GM23338 (cell line): ENCODE results near the gene NPC1. TPM values are rescaled to one million over a fixed set of nuclear protein-coding genes. Genes with fewer than 3 reads are reported as not detected.

ENCODE experiments used
- ATAC-seq: fragments of 200-7000 bp; cut with Tn5 transposase; 3 replicates; pipeline ENCODE4 v1.9.1; 2020
- DNase-seq: peaks from one replicate; pipeline ENCODE4 v3.0.0-alpha.2; 2015; ENCODE audit warnings: low spot score
- H2AFZ ChIP-seq: fragments of 200-600 bp; sonication (generic); 2 replicates; pipeline ENCODE4 v1.8.0; 2016; ENCODE audit warnings: antibody characterized with exemption, mild to moderate bottlenecking, moderate library complexity
- H3F3A ChIP-seq: fragments of 200-600 bp; sonication (generic); replicated peaks from 2 replicates; pipeline ENCODE4 v1.8.0; 2017; ENCODE audit warnings: antibody characterized with exemption, mixed run types, low read depth
- H3K27ac ChIP-seq: fragments of 200-600 bp; sonication (generic); 2 replicates; pipeline ENCODE4 v1.6.1; 2016; ENCODE audit warnings: low read depth
- H3K27me3 ChIP-seq: fragments of 200-600 bp; sonication (generic); 2 replicates; pipeline ENCODE4 v1.8.0; 2016; ENCODE audit warnings: mild to moderate bottlenecking, mixed run types, moderate library complexity; ENCODE audit not compliant: insufficient read depth
- H3K36me3 ChIP-seq: fragments of 200-600 bp; sonication (generic); 2 replicates; pipeline ENCODE4 v1.8.0; 2016; ENCODE audit warnings: mild to moderate bottlenecking; ENCODE audit not compliant: insufficient read depth
- H3K4me1 ChIP-seq: fragments of 200-600 bp; sonication (generic); 2 replicates; pipeline ENCODE4 v1.8.0; 2016; ENCODE audit warnings: mild to moderate bottlenecking, moderate library complexity; ENCODE audit not compliant: insufficient read depth
- H3K4me2 ChIP-seq: fragments of 200-600 bp; sonication (generic); 2 replicates; pipeline ENCODE4 v1.7.1; 2017; ENCODE audit warnings: mixed run types
- H3K4me3 ChIP-seq: fragments of 200-600 bp; sonication (generic); 2 replicates; pipeline ENCODE4 v1.6.1; 2016; ENCODE audit warnings: mixed run types
- H3K79me2 ChIP-seq: fragments of 200-600 bp; sonication (generic); replicated peaks from 2 replicates; pipeline ENCODE4 v1.8.0; 2017; ENCODE audit warnings: mild to moderate bottlenecking; ENCODE audit not compliant: insufficient read depth
- H3K9me2 ChIP-seq: fragments of 200-600 bp; sonication (generic); 2 replicates; pipeline ENCODE4 v1.8.0; 2017; ENCODE audit not compliant: insufficient read depth
- H4K20me1 ChIP-seq: fragments of 200-600 bp; sonication (generic); replicated peaks from 2 replicates; pipeline ENCODE4 v1.8.0; 2017; ENCODE audit warnings: mild to moderate bottlenecking; ENCODE audit not compliant: insufficient read depth
- H3K27ac Mint-ChIP-seq: 2 replicates; pipeline ENCODE4 v1.8.0; 2020; ENCODE audit warnings: inconsistent platforms, mild to moderate bottlenecking, moderate library complexity, mixed read lengths
- H3K27me3 Mint-ChIP-seq: 3 replicates; pipeline ENCODE4 v1.8.0; 2022; ENCODE audit warnings: low read depth, mild to moderate bottlenecking, moderate library complexity, mixed read lengths, inconsistent platforms; ENCODE audit not compliant: insufficient read depth, poor library complexity
- H3K36me3 Mint-ChIP-seq: 3 replicates; pipeline ENCODE4 v1.8.0; 2021; ENCODE audit warnings: low read depth, mild to moderate bottlenecking, inconsistent platforms, moderate library complexity, mixed read lengths
- H3K4me1 Mint-ChIP-seq: 3 replicates; pipeline ENCODE4 v1.8.0; 2020; ENCODE audit warnings: mild to moderate bottlenecking, inconsistent platforms, mixed read lengths
- H3K4me3 Mint-ChIP-seq: 3 replicates; pipeline ENCODE4 v1.8.0; 2021; ENCODE audit warnings: moderate library complexity, mild to moderate bottlenecking, inconsistent platforms, mixed read lengths
- H3K9me3 Mint-ChIP-seq: 3 replicates; pipeline ENCODE4 v1.8.0; 2020; ENCODE audit warnings: moderate library complexity, mild to moderate bottlenecking, inconsistent platforms, mixed read lengths
- CREB1 ChIP-seq: fragments of 250-450 bp; sonication (Bioruptor Pico); IDR thresholded peaks from 2 replicates; pipeline ENCODE4 v1.5.0; 2020; ENCODE audit warnings: low read depth, mild to moderate bottlenecking, moderate library complexity
- JUNB ChIP-seq: IDR thresholded peaks from one replicate; pipeline ENCODE4 v1.6.1; 2016; ENCODE audit warnings: antibody characterized with exemption; ENCODE audit not compliant: unreplicated experiment
- NANOG ChIP-seq: IDR thresholded peaks from 2 replicates; pipeline ENCODE4 v1.6.1; 2016; ENCODE audit warnings: antibody characterized with exemption, borderline replicate concordance
- POLR2AphosphoS5 ChIP-seq: IDR thresholded peaks from 2 replicates; pipeline ENCODE4 v1.6.1; 2016; ENCODE audit warnings: antibody characterized with exemption, low read depth
- ZNF331 ChIP-seq: fragments of 250-450 bp; sonication (Bioruptor Pico); IDR thresholded peaks from 2 replicates; pipeline ENCODE4 v1.5.0; 2020; ENCODE audit warnings: low read depth, mild to moderate bottlenecking, moderate library complexity
- polyA plus RNA-seq: library from polyadenylated mRNA; unstranded; fragments of >200 nt; fragmentation: Nextera tagmentation; extraction: Ambion mirVana; gene quantifications from 2 replicates; pipeline ENCODE4 v1.2.1, GENCODE V29; 2016
- total RNA-seq: library from RNA; depleted of rRNA; stranded (reverse); fragments of >200 nt; shearing (Covaris generic); gene quantifications from 2 replicates; pipeline ENCODE4 v1.2.3, GENCODE V29; 2014
- TF ChIP-seq, protein P1 (sequence below): fragments of 250-450 bp; sonication (Bioruptor Pico); IDR thresholded peaks from 2 replicates; pipeline ENCODE4 v1.5.0; 2020; ENCODE audit warnings: mild to moderate bottlenecking, moderate library complexity
- TF ChIP-seq, protein P2 (sequence below): IDR thresholded peaks from 2 replicates; pipeline ENCODE4 v1.6.1; 2016; ENCODE audit warnings: antibody characterized with exemption

The NPC1 gene
- total and polyA plus RNA-seq, 2 experiments from 2014 or later = 18.4 to 45.1 TPM

DNA sequence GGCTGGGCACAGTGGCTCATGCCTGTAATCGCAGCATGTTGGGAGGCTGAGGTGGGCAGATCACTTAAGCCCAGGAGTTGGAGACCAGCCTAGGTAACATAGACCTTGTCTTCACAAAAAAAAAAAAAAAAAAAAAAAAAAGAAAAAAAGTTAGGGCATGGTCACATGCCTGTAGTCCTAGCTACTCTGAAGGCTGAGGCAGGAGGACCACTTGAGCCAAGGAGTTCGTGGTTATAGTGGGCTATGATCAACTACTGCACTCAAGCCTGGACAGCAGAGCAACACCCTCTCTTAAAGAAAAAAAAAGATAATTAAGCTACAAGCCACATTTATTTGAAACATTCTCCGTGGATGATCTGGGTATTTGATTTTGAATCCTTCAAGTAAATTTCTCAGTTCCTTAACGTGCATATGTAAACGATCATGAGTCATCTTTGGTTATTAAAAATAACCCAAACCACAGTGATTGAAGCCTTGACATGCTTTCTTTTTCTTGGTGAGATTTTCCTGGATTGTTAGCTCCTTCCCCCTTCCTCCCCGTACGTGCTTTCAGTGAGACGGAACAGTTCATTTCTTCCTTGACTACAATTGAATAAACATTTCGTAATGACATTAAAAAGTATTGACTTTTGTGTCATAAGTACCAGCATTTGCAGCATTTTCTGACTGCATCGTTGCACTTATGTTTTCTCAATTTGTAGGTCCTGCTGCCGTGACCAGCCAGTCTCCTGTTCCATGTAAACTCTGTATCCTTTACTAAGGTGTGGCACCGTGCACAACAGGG, 62.7 kb downstream of the NPC1 start (continued):
- TF ChIP-seq, protein P1, sequence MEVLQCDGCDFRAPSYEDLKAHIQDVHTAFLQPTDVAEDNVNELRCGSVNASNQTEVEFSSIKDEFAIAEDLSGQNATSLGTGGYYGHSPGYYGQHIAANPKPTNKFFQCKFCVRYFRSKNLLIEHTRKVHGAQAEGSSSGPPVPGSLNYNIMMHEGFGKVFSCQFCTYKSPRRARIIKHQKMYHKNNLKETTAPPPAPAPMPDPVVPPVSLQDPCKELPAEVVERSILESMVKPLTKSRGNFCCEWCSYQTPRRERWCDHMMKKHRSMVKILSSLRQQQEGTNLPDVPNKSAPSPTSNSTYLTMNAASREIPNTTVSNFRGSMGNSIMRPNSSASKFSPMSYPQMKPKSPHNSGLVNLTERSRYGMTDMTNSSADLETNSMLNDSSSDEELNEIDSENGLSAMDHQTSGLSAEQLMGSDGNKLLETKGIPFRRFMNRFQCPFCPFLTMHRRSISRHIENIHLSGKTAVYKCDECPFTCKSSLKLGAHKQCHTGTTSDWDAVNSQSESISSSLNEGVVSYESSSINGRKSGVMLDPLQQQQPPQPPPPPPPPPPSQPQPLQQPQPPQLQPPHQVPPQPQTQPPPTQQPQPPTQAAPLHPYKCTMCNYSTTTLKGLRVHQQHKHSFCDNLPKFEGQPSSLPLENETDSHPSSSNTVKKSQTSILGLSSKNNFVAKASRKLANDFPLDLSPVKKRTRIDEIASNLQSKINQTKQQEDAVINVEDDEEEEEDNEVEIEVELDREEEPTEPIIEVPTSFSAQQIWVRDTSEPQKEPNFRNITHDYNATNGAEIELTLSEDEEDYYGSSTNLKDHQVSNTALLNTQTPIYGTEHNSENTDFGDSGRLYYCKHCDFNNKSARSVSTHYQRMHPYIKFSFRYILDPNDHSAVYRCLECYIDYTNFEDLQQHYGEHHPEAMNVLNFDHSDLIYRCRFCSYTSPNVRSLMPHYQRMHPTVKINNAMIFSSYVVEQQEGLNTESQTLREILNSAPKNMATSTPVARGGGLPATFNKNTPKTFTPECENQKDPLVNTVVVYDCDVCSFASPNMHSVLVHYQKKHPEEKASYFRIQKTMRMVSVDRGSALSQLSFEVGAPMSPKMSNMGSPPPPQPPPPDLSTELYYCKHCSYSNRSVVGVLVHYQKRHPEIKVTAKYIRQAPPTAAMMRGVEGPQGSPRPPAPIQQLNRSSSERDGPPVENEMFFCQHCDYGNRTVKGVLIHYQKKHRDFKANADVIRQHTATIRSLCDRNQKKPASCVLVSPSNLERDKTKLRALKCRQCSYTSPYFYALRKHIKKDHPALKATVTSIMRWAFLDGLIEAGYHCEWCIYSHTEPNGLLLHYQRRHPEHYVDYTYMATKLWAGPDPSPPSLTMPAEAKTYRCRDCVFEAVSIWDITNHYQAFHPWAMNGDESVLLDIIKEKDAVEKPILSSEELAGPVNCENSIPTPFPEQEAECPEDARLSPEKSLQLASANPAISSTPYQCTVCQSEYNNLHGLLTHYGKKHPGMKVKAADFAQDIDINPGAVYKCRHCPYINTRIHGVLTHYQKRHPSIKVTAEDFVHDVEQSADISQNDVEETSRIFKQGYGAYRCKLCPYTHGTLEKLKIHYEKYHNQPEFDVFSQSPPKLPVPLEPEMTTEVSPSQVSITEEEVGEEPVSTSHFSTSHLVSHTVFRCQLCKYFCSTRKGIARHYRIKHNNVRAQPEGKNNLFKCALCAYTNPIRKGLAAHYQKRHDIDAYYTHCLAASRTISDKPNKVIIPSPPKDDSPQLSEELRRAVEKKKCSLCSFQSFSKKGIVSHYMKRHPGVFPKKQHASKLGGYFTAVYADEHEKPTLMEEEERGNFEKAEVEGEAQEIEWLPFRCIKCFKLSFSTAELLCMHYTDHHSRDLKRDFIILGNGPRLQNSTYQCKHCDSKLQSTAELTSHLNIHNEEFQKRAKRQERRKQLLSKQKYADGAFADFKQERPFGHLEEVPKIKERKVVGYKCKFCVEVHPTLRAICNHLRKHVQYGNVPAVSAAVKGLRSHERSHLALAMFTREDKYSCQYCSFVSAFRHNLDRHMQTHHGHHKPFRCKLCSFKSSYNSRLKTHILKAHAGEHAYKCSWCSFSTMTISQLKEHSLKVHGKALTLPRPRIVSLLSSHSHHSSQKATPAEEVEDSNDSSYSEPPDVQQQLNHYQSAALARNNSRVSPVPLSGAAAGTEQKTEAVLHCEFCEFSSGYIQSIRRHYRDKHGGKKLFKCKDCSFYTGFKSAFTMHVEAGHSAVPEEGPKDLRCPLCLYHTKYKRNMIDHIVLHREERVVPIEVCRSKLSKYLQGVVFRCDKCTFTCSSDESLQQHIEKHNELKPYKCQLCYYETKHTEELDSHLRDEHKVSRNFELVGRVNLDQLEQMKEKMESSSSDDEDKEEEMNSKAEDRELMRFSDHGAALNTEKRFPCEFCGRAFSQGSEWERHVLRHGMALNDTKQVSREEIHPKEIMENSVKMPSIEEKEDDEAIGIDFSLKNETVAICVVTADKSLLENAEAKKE (CRISPR knock-in tag) = no peak
- TF ChIP-seq JUNB = no peak
- no peak for TF ChIP-seq POLR2AphosphoS5
- TF ChIP-seq NANOG = no peak

GRCh38 chr18:23521907-23522306, 64.4 kb downstream of the NPC1 start:
- DNase-seq (no peak), ATAC-seq (no peak)
- peaks cover 7% of the 10 kb centered on the region for H4K20me1 ChIP-seq
- no peak overlapping the region for H3K4me3 Mint-ChIP-seq
- TF ChIP-seq ZNF331 = no peak
- TF ChIP-seq CREB1 (CRISPR knock-in tag) = no peak
- TF ChIP-seq, protein P2, sequence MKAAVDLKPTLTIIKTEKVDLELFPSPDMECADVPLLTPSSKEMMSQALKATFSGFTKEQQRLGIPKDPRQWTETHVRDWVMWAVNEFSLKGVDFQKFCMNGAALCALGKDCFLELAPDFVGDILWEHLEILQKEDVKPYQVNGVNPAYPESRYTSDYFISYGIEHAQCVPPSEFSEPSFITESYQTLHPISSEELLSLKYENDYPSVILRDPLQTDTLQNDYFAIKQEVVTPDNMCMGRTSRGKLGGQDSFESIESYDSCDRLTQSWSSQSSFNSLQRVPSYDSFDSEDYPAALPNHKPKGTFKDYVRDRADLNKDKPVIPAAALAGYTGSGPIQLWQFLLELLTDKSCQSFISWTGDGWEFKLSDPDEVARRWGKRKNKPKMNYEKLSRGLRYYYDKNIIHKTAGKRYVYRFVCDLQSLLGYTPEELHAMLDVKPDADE = no peak
- TF ChIP-seq, protein P1 (CRISPR knock-in tag) = no peak
- peaks cover 42% of the 10 kb centered on the region for H3K36me3 ChIP-seq
- peaks cover 66% of the 10 kb centered on the region for H3K36me3 Mint-ChIP-seq
- no peaks in the 10 kb centered on the region for H3K4me1 ChIP-seq
- H3K4me1 Mint-ChIP-seq = peaks cover 4% of the 10 kb centered on the region
- H3K27ac Mint-ChIP-seq = no peak overlapping the region
- H3K27ac ChIP-seq = no peak overlapping the region
- no peaks in the 10 kb centered on the region for H3K9me3 Mint-ChIP-seq
- no peak overlapping the region for H3K4me3 ChIP-seq
- H3K79me2 ChIP-seq = no peaks in the 10 kb centered on the region
- H2AFZ ChIP-seq = no peak overlapping the region
- H3K27me3 ChIP-seq = no peaks in the 10 kb centered on the region
- no peaks in the 10 kb centered on the region for H3K9me2 ChIP-seq
- H3K27me3 Mint-ChIP-seq = no peaks in the 10 kb centered on the region
- no peaks in the 10 kb centered on the region for H3F3A ChIP-seq
- no peak overlapping the region for H3K4me2 ChIP-seq
